GM19043 (cell line): Measurements from ENCODE around the gene PPP1R3E.

Experiments
- ATAC-seq: cut with Tn5 transposase; IDR thresholded peaks from one replicate; pipeline ENCODE4 v1.9.1; 2021; ENCODE audit warnings: low read depth; ENCODE audit not compliant: unreplicated experiment

PPP1R3E gene

DNA sequence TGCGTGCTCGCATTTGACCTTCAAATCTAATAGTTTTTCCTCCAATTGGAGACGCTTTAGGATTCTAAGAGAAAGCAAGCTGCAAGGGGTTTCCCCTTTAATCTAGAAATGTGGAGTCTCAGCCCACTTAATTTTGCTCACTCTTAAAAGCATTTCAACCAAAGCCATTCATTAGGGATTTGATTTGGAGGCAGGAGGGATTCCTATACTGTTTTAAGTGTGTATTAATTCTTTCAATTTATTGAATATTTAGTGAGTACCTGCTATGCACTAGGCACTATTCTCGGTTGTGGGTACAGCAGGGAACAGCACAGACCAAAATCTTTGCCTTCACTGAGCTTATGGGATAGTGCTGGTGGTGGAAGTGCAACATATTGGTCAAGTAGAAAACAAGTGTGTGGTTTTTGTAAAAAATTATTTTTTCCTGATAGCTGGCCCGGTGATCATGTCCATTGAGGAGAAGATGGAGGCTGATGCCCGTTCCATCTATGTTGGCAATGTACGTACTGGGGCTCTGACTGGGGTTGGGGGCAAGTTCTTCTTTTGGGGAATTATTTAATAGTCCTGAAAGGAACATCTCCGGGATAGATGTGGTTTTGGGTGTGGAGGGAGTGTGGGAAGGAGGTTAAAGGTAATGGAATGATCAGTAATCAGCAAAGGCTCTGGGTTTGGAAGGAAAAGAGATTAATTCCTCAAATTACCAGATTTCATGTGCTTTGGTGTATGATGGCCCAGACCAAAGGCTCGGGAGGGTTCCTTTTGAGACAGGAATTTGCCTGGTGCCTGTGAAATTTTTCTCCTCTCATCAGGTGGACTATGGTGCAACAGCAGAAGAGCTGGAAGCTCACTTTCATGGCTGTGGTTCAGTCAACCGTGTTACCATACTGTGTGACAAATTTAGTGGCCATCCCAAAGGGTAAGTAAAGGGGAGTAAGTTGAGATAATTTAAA is 20.2 kb upstream of the PPP1R3E start:
- ATAC-seq, result no peak

- no peak for ATAC-seq
Measured at GRCh38 chr14:23321572-23322547, 19.2 kb upstream of the PPP1R3E start.

DNA sequence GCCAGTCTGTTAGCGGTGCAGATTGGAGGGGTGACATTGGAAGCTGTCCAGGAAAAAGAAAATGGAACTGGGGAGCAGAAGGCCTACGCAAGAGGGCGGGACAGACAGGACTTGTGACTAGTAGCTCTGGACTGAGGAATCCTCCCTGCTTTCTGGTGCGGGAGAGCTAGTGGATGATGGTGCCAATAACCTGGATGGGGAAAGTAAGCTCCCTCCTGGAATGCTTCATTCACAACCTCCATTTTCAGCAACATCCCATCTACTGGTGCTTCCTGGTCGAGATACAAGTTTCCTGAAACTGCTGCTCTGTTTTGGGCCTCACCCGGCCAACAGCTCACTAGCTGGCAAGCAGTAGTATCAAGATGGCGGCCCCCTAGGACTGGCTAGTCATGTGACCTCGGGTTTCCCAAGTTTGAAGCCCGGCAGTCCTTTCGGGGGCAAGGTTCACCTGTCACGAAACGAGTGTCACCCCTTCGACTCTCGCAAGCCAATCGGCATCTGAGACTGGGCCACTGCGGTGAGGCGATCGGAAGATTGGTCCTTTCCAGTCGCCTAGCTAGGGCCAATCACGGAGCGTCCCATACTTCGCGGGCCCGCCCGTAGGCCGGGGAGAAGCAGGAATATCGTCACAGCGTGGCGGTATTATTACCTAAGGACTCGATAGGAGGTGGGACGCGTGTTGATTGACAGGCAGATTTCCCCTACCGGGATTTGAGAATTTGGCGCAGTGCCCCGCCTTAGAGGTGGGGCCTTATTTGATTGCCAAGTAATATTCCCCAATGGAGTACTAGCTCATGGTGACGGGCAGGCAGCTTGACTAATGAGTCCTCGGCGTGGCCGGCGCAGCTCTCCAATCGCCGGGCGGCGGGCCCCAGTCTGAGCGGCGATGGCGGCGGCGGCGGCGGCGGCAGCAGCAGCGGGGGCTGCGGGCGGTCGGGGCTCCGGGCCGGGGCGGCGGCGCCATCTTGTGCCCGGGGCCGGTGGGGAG is 18.2 kb upstream of the PPP1R3E start, which contains the start of gene PABPN1:
TSS of gene PABPN1 (plus strand) at position 874 of the 988 bp plus-strand sequence. CDS start at position 887, 13 bp downstream.
- ATAC-seq, result peak; percentile 87

DNA sequence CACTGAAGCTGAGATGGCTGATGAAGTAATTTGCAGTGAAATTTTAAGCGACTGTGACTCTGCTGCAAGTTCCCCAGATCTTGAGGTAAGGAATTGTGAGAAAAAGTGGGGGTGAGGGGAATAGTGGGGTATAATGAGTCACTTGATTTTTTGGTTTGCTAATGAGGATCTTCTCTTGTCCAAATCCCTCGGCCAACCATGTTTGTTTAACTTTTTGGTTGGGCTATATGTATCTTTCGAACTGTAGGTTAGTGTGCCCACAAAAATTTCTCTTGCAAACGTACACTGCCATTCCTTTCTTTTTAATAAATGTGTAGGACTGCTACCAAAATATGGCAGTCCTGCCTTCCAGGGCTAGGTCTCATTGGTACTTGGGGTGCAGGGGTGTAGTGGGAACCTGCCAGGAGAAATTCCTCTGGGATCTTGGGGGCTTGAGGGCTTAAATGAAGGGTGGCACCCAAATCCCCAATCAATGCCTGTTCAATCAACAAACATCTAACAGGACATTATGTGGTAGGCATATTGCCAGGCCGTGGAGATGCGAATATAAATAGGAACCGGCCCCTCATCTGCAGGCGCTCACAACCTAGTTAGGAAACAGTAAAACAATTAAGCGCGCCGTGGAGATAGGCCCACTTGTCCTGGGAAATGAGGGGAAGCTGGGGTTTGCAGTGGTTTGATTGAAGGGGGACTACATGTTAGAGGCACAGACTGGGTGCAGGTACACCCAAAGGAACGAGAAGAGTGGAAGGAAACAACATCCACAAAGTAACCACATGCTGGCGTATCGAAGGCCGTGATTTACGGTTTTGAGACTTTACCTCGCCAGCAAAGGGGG is 17.3 kb upstream of the PPP1R3E start:
- no peak for ATAC-seq

GRCh38 chr14:23316300-23316699 is 13.6 kb upstream of the PPP1R3E start:
- ATAC-seq, result no peak

DNA sequence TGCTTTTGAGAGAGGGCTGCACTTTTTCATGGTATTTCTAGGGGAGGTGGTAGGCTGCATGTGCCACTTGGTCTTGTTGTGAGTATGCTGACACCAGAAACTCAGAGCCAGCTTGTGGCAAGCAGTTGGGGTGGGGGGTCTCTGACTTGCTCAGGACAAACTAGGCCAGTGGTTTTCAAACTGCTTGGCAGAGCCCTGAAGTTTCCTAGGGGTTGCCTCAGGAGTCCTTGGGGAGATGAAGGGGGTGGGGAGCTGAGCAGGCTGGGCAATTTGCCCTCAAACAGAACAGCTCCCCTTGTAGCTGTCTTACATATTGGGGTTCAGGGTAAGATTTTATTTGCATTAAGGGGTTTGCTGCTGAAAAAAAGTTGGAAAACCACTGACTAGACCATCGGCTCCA is 7.9 kb upstream of the PPP1R3E start:
- ATAC-seq, result no peak

DNA sequence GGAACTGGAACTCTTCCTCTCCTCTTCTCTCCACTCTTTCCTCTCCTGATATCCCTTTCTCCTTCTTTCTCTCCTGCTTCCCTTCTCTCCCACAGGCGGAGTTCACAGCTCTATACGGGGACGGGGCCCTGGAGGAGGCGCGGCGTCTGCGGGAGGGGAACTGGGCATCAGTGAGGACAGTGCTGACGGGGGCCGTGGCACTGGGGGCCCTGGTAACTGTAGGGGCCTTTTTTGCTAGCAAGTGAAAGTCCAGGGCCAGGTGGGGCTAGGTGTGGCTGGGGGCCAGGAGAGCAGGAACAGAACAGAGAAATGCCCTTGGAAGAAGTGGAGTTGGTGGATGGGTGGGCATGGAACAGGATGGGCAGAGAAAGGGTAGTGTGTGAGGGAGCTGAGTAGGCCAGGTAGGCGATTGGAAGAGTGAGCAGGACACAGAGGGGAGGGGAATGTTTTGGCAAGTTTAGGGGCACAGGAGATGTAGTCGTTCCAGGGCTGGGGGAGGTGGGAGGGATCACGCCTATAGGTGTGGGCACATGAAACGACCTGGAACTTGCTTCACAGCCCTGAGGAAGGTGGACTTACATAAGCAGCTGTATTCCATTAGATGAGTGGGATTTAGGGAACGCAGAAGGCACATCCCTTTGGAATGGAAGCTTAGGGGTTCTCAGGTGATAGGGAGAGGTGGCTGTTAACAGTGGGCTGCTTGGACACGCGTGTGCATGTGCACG is 6.2 kb upstream of the PPP1R3E start:
- no peak for ATAC-seq

DNA sequence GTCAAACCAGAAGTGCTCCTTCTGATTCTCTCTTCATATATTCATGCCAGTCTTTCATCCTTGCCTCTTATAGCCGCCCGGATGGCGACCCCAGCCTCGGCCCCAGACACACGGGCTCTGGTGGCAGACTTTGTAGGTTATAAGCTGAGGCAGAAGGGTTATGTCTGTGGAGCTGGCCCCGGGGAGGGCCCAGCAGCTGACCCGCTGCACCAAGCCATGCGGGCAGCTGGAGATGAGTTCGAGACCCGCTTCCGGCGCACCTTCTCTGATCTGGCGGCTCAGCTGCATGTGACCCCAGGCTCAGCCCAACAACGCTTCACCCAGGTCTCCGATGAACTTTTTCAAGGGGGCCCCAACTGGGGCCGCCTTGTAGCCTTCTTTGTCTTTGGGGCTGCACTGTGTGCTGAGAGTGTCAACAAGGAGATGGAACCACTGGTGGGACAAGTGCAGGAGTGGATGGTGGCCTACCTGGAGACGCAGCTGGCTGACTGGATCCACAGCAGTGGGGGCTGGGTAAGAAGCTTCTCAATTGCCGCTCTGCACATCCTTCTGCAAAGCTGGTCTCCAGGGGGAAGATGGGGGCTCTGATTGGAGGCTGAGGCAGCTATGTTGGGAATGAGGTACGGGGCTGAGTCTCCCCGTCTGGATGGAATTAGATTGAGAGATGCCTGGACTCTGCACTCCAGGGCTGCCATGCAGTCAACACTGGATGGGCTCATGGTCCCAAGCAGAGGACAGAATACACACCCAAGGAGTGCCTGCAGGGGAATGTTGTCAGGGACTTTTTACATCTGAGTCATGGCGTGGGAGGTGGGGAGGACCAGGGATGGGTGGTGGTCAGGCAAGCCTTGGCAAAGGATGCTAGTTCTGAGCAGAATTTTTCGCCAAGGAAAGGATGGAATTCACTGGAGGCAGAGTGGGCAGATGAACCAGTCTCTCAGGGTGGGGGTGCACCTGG is 5.3 kb upstream of the PPP1R3E start:
- no peak for ATAC-seq

DNA sequence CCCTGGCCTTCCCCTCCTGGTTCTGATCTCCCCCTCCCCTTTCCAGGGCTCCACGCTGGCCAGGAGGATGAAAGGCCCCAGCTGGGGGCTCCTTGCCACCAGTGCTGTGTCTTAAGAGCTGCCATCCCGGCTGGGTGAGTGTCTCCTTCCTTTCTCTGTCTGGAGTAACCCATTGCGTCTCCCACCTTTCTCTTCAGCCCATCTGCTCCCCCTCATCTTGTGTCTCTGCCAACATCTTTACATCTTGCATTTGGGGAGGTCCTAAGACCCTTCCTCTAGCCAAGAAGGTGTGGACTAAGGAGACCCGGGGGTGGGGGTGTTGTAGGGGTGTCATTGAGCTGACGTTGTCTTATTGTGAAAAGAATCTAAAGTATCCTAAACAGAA is 4.5 kb upstream of the PPP1R3E start:
- no peak for ATAC-seq

DNA sequence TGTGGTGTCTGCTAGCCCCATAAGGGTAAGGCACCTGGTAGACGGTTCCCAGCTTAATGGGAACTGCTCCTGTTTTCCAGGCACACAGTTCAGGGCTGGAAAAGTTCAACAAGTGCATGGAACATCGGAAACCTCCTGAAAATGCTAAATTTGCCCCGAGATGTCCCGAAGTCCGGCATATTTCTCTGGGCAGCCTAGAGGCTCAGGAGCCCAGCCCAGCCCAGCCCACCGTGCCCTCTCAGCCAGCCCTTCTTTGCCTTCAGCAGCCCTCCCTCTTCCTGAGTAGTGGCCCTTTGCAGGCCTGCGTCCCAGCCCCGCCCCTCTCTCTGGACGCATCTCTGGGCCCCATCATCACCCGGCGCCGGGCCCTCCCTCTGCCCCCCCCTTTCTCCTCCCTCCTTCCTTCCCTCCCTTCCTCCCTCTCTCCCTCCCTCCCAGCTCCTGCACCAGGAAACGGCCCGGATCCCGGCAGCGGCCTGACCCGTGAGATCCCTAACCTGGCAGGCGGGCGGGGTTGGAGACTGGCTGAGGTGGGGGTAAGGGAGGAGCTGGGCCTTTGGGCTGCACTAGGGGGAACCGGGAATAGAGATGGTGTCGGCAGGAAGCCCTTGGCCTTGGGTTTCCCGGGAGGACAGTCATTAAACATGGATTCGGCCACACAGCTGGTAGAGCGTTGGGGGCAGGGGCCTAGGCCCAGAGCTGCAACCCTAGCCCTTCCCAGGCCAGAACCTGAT is 3.9 kb upstream of the PPP1R3E start, which contains the start of gene BCL2L2:
TSS of gene BCL2L2 (plus strand) at position 422 of the 734 bp plus-strand sequence. CDS start 935 bp downstream, outside the sequence.
- ATAC-seq, result peak; percentile 24

- peak; percentile 5 for ATAC-seq
Measured at GRCh38 chr14:23301969-23302289, 730 bp downstream of the PPP1R3E start.

DNA sequence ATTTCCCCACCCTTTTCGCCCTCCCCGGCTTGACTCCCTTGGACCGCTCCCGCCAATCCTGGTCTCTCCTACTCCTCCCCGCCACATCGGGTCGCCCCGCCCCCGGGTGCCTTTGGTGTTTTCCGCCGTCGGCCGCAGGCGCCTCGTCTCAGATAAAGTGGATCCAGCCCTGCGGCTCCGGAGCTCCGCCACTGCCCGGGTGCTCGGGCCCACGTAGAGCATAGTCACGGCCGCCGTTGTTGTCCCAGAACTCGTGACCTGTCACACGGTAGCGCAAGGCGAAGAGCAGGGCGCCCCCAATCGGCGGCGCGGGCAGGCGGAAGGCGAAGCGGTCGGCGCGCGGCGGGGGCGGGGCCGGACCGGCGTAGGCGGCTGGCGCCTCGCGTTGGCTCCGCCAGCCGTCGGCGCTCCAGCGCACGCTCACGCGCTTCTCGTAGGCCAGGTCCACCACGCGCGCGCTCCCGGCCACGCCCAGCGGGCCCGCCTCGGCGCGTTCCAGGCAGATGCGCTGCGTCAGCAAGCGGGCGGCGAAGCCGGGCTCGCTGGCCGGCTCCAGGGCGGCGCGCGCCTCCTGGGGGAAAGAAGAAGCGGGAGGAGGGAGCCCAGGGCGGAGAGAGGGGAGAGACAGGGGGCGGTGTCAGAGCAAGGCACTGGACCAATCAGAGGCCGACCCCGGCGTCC is 1.2 kb downstream of the PPP1R3E start:
- peak; percentile 74 for ATAC-seq

DNA sequence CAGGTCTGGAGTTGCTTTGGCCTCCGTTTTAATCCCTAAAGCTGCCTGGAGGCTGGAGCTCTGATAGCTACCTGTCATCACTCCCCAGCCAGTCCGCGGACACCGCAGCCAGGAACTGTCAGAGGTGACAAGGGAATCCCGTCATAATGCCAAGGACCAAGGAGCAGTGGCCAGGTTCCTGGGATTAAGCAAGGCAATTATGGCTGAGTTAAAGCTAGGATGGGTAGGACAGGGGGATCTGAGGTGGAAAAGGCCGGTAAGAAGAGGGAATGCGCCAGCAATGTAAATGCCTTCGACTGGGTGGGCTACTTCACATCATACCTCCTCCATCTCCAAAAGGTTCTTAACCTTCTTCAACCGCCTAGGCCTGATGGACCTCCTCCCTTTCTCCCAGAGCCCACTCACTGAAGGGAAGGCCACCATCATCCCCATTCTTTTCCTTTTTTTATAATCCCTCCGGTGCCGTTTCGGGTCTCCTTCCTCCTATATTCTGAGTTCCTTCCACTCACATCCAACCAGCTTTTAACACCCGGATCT is 1.9 kb downstream of the PPP1R3E start:
- ATAC-seq, result no peak

DNA sequence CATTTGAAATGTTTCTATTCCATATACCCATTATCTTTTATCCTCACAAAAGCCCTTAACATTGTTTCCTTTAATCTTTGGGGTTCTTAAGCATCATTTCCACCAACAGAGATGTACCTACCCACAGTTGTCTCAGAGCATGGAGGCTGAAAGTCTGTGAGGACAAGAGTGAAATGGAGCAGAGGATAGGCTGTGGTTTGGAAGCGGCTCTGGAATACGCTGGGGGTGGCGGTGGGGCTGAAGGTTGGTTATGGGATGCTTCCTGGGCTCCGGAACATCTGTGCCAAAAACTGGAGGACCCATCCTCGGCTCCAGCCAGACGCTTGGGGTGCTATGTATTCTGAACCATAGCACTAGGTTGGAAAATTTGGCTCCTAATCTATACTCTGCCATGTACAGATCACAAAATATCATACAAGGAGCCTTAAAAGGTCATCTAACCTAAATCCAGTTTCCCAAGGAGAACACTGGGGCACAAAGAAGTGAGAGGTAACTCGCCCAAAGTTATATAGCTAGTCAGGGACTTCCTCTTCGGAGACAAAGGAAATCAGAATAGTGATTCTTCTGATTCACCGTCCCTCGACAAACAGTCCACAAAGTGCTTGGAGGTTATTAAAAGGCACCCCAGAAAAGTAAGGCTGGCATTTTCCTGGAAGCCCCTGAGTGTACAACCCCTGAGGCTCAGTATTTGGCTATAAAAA is 2.5 kb downstream of the PPP1R3E start:
- no peak for ATAC-seq
